DOHH2 (cell line): Measurements from ENCODE around the gene HES4.

Experiments used
- H3F3A ChIP-seq: fragments of 200-600 bp; sonication (generic), shearing (Covaris generic); 2 replicates; pipeline ENCODE4 v1.6.0; 2016; ENCODE audit warnings: antibody characterized with exemption, mild to moderate bottlenecking; ENCODE audit not compliant: control insufficient read depth, insufficient read depth
- H3K27ac ChIP-seq: fragments of 200-600 bp; sonication (generic); 2 replicates; pipeline ENCODE4 v1.5.1; 2014; ENCODE audit warnings: low read depth, mild to moderate bottlenecking, low read length, moderate library complexity
- H3K27me3 ChIP-seq: fragments of 200-600 bp; sonication (generic); 2 replicates; pipeline ENCODE4 v1.6.1; 2014; ENCODE audit warnings: mild to moderate bottlenecking, low read length, mixed read lengths; ENCODE audit not compliant: control insufficient read depth
- H3K36me3 ChIP-seq: fragments of 200-600 bp; sonication (generic); 2 replicates; pipeline ENCODE4 v1.6.1; 2014; ENCODE audit warnings: mild to moderate bottlenecking, low read length, moderate library complexity, mixed read lengths; ENCODE audit not compliant: control insufficient read depth
- H3K4me1 ChIP-seq: fragments of 200-600 bp; sonication (generic); 2 replicates; pipeline ENCODE4 v1.6.1; 2014; ENCODE audit warnings: mild to moderate bottlenecking, low read length, mixed read lengths; ENCODE audit not compliant: control insufficient read depth
- H3K4me2 ChIP-seq: fragments of 200-600 bp; sonication (generic); 2 replicates; pipeline ENCODE4 v1.6.0; 2014; ENCODE audit warnings: mild to moderate bottlenecking, low read length, moderate library complexity
- H3K4me3 ChIP-seq: fragments of 200-600 bp; sonication (generic); 2 replicates; pipeline ENCODE4 v1.5.1; 2014; ENCODE audit warnings: mild to moderate bottlenecking, low read length, mixed read lengths
- H3K79me2 ChIP-seq: fragments of 200-600 bp; sonication (generic); 2 replicates; pipeline ENCODE4 v1.6.1; 2014; ENCODE audit warnings: mild to moderate bottlenecking, low read length, mixed read lengths; ENCODE audit not compliant: control insufficient read depth
- H3K9me2 ChIP-seq: fragments of 200-600 bp; sonication (generic); replicated peaks from 2 replicates; pipeline ENCODE4 v1.6.1; 2014; ENCODE audit warnings: mild to moderate bottlenecking, low read length, mixed read lengths; ENCODE audit not compliant: control insufficient read depth
- H3K9me3 ChIP-seq: fragments of 200-600 bp; sonication (generic); 2 replicates; pipeline ENCODE4 v1.6.1; 2014; ENCODE audit warnings: antibody characterized with exemption, low read length, mixed read lengths; ENCODE audit not compliant: control insufficient read depth, insufficient read depth
- H4K20me1 ChIP-seq: fragments of 200-600 bp; sonication (generic); 2 replicates; pipeline ENCODE4 v1.6.0; 2014; ENCODE audit warnings: low read depth, mild to moderate bottlenecking, antibody characterized with exemption, low read length, moderate library complexity; ENCODE audit not compliant: control insufficient read depth, insufficient read depth
- CTCF ChIP-seq: fragments of 200-600 bp; sonication (generic); IDR thresholded peaks from one replicate; pipeline ENCODE4 v1.5.1; 2014; ENCODE audit warnings: antibody characterized with exemption, mild to moderate bottlenecking, low read depth, low read length; ENCODE audit not compliant: poor library complexity, severe bottlenecking
- EZH2phosphoT487 ChIP-seq: fragments of 200-600 bp; sonication (generic); IDR thresholded peaks from 2 replicates; pipeline ENCODE4 v1.6.1; 2017; ENCODE audit warnings: borderline replicate concordance, mild to moderate bottlenecking, antibody characterized with exemption, low read length, moderate library complexity, mixed read lengths

Gene HES4

GRCh38 chr1:970242-970972, 29.5 kb downstream of the HES4 start:
- no peak overlapping the region for H3K4me2 ChIP-seq
- 0 out of 2 replicates have a peak, but pooled peaks cover 4% of the 10 kb centered on the region for H3K27me3 ChIP-seq
- peaks cover 10% of the 10 kb centered on the region for H3K4me1 ChIP-seq
- H3K79me2 ChIP-seq, result no peaks in the 10 kb centered on the region
- no peaks in the 10 kb centered on the region for H3K9me2 ChIP-seq
- no peaks in the 10 kb centered on the region for H3K36me3 ChIP-seq
- no peak for TF ChIP-seq EZH2phosphoT487
- TF ChIP-seq CTCF, result no peak
- H3K27ac ChIP-seq, result no peak overlapping the region
- H3K9me3 ChIP-seq, result no peaks in the 10 kb centered on the region; the same call in 1 of the 2 replicates
- no peaks in the 10 kb centered on the region for H4K20me1 ChIP-seq
- H3K4me3 ChIP-seq, result no peak overlapping the region
- no peaks in the 10 kb centered on the region; the same call in 1 of the 2 replicates for H3F3A ChIP-seq

DNA sequence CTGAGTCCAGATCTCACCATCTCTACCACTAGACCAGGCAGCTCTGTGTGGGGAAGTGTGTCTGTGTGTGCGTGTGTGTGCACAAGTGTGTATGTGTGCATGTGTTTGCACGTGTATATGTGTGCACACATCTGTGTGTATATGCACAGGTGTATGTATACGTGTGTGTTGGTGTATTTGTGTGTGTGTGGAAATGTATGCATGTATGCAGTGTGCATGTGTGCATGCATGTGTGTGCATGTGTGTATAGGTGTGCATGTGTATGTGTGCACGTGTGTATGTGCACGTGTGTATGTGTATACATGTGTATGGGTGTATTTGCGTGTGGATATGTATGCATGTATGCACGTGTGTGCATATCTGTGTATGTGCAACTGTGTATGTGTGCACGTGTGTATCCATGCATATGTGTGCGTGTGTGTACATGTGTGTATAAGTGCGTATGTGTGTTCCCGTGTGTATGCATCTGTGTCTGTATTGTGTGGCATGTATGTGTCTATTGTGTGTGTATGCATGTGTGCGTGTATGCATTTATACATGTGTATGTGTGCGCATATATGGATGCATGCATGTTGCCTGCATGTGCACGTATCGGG, 30.5 kb downstream of the HES4 start:
- no peaks in the 10 kb centered on the region for H4K20me1 ChIP-seq
- 0 out of 2 replicates have a peak, but pooled peaks cover 4% of the 10 kb centered on the region for H3K27me3 ChIP-seq
- no peaks in the 10 kb centered on the region for H3K36me3 ChIP-seq

DNA sequence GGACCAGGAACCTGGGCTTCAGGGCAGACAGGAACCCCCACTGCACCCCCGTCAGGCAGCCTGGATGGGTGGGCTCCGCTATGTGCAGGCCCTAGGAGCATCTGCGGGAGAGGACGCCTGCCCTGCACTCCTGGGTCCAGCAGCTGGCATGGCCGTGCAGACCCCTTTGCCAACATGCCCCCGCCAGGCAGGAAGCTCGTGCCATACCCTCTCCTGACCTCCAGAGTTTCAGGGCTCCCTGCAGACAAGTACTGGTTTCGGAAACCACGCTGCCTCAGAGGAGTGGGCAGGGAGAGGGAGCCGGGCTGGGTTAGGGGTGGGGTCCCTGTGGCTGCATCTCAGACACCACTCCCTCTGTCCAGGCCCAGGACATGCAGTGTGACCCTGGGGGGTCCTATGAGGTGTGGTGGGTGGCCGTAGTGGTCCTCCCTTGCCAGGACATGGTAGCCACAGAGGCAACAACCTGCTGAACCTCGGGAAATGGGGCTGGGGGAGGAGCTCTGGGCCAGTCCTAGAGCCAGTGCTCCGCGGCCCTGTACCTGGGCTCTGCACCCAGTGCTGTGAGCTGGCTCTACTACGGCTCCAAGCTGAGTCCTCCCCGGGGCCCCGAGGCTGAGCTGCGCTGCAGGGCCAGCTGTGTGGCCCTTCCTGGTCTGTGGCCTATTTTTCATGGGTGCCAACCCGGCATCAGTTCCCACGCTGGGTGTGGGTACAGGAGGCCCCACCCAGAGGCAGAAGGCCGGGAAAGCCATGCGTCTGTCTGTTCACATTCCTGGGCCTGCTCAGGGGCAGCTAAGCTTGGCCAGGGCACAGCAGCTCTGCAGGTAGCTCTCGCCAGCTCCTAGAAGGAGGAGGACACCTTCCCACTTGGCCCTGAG, 32.2 kb downstream of the HES4 start:
- H3K9me2 ChIP-seq, result no peaks in the 10 kb centered on the region
- no peak for TF ChIP-seq CTCF
- no peak for TF ChIP-seq EZH2phosphoT487
- no peak overlapping the region for H3K4me2 ChIP-seq
- H3K79me2 ChIP-seq, result no peaks in the 10 kb centered on the region
- no peaks in the 10 kb centered on the region for H4K20me1 ChIP-seq
- no peak overlapping the region for H3K27ac ChIP-seq
- H3F3A ChIP-seq, result no peaks in the 10 kb centered on the region; the same call in 1 of the 2 replicates
- H3K9me3 ChIP-seq, result no peaks in the 10 kb centered on the region; the same call in 1 of the 2 replicates
- no peaks in the 10 kb centered on the region for H3K36me3 ChIP-seq
- H3K27me3 ChIP-seq, result 0 out of 2 replicates have a peak, but pooled peaks cover 4% of the 10 kb centered on the region
- H3K4me3 ChIP-seq, result no peak overlapping the region
- peaks cover 10% of the 10 kb centered on the region for H3K4me1 ChIP-seq

More for the DNA sequence above, 30.5 kb downstream of the HES4 start:
- Histone ChIP-seq H3K4me1 (peaks cover 10% of the 10 kb centered on the region), H3K79me2 (no peaks in the 10 kb centered on the region), H3K9me2 (no peaks in the 10 kb centered on the region), H3K4me3 (no peak overlapping the region), H3F3A (no peaks in the 10 kb centered on the region; the same call in 1 of the 2 replicates), H3K9me3 (no peaks in the 10 kb centered on the region; the same call in 1 of the 2 replicates), H3K4me2 (no peak overlapping the region), H3K27ac (no peak overlapping the region)
- TF ChIP-seq CTCF (no peak), EZH2phosphoT487 (no peak)
